SU-DHL-6 (cell line): Measurements from ENCODE around the gene NEURL4.

Experiments used
- CTCF ChIP-seq: fragments of 200-600 bp; sonication (generic); IDR thresholded peaks from one replicate; pipeline ENCODE4 v1.5.1; 2017; ENCODE audit warnings: antibody characterized with exemption, mild to moderate bottlenecking, low read length, moderate library complexity; ENCODE audit not compliant: insufficient read depth, poor library complexity, severe bottlenecking
- EZH2phosphoT487 ChIP-seq: fragments of 200-600 bp; sonication (generic), shearing (Covaris generic); conservative IDR thresholded peaks from 2 replicates; pipeline ENCODE4 v1.6.1; 2018; ENCODE audit warnings: mild to moderate bottlenecking, antibody characterized with exemption, low read length, moderate library complexity, mixed read lengths

GRCh38 chr17:7367918-7368598 lies 38.9 kb upstream of the NEURL4 start:
- TF ChIP-seq CTCF (no peak), EZH2phosphoT487 (no peak)
